Stimulated activated CD8-positive, alpha-beta memory T cell treated with anti-CD3 and anti-CD28 coated beads, Interleukin-15, amount 100 ng/mL, for 4 hours (primary cell): ENCODE data around the gene EBP.
"Not testable (repeated sequence)": the region's sequence is repeated elsewhere in the genome, so short reads cannot be mapped to it uniquely, and the experiment has no call there.

Experiments used
- DNase-seq, 2 donors: peaks; one replicate each; pipeline ENCODE4 v3.0.0-alpha.2; 2020; ENCODE audit warnings: low read depth in 2 of 2

The EBP gene

GRCh38 chrX:48523682-48524081 is 2.1 kb downstream of the EBP start:
- no peak for DNase-seq

- DNase-seq: not testable (repeated sequence)
Measured at GRCh38 chrX:48525853-48526252, 4.2 kb downstream of the EBP start.

DNA sequence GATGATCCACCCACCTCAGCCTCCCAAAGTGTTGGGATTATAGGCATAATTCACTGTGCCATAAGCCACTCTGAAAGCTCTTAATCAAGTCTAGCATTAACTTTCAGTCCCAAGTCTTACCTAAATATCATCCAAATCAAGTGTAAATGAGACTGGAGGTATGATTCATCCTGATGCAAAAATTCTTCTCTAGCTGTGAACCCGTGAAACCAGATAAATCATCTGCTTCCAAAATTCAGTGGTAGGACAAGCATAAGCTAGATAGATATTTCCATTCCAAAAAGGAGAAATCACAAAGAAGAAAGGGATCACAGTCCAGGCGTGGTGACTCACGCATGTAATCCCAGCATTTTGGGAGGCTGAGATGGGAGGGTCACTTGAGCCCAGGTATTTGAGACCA is 9.1 kb downstream of the EBP start:
- no peak for DNase-seq

GRCh38 chrX:48531358-48531959 is 9.9 kb downstream of the EBP start:
- DNase-seq: no peak

DNA sequence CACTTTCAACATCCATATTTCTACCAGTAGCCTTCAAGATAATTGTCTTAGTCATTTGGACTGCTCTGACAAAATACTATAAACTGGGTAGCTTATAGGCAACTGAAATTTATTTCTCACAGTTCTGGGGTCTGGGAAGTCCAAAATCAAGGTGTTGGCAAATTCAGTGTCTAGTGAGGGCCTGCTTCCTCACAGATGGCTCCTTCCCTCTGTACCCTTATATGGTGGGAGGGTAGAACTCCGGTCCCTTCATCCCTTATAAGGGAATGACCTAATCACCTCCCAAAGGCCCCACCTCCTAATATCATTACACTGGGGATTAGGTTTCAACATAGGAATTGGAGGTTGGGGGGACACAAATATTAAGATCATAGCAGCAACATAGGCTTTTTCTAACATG is 10.6 kb downstream of the EBP start:
- DNase-seq: no peak

DNA sequence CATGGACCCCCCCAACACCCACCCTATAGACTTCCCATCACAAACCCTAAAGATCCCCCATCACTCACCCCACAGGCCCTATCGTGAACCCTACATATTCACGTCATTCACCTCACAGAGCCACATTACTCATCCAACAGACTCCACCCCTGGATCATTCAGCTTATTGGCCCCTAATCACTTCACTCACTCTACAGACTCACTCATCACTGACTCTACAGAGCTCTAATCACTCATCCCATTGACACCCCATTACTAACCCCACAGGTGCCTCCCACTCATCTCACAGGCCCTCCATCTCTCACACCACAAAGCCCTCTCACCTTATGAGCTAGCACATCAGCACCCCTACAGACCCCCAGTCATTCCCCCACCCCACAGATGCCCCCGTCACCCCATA is 11.6 kb downstream of the EBP start:
- DNase-seq: no peak

DNA sequence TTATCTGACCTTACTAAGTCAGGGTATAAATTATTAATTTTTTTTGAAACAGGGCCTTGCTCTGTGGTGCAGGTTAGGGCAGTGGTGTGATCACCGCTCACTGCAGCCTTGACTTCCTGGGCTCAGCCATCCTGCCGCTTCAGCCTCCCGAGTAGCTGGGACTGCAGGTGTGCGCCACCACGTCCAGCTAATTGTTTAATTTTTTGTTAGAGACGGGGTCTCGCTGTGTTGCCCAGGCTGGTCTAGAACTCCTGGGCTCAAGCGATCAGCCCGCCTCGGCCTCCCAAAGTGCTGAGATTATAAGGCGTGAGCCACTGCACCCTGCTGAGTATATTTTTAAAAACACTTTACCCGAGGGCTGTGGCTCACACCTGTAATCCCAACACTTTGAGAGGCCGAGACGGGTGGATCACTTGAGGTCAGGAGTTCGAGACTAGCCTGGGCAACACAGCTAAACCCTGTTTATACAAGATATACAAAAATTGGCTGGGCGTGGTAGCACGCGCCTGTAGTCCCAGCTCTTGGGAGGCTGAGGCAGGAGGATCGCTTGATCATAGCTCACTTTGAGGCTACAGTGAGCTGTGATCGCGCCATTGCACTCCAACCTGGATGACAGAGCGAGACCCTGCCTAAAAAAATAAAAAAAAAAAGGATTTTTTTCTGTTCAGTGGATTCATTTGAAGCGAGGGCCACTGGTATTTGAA is 17.2 kb downstream of the EBP start:
- no peak for DNase-seq

DNA sequence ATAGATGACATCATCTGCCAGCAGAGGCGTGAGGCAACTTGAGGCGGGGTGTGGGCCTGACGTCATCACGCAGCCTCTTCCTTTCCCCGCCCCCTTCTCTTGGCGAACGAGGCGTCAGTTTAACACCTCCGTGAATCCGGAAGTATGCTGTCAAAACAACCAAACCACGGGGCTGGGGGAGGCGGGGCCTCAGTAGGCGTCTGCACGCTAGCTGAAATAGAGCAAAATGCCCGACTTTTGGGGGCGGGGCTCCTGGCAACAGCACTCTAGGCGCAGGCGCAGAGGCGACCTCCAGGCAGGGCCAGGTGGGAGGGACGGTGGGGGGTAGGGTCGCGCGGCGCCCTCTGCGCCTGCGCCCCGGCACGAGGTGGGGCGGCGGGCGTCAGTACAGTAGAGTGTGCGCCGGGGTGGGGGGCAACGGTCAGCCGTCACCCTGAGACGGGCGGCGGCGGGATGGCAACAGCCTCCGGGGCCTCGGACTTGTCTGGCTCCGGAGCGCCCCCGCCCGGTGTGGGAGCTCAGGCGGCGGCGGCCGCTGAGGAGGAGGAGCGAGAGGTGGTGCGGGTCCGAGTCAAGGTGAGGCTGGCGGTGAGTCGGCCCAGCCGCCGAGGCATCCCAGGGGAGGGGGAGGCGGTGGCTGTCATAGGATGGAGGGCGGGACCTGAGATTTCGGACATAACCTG is 17.9 kb downstream of the EBP start, which contains the start of gene TBC1D25:
Gene TBC1D25, plus strand, starts transcription at position 370 of the 683 bp plus-strand sequence. Its CDS starts 84 bp downstream, at position 454.
- DNase-seq: peak; percentile 94 to 96

DNA sequence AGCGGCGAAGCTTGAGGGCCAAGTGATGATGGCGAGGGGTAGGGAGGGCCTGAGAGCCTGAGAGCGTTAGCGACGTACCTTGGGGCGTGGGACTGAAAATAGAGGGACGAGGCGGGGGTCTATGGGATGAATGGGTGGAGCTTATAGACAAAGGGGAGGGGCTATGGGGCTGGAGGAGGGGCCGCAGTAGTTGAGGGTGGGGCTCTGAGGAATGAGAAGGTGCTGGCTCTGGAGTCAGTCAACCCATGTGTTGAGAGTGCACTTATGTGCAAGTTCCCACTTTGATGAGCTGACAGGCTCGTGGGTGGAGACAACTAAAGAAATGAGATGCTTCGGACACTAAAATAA is 18.4 kb downstream of the EBP start:
- peak; percentile 15 to 30 for DNase-seq

DNA sequence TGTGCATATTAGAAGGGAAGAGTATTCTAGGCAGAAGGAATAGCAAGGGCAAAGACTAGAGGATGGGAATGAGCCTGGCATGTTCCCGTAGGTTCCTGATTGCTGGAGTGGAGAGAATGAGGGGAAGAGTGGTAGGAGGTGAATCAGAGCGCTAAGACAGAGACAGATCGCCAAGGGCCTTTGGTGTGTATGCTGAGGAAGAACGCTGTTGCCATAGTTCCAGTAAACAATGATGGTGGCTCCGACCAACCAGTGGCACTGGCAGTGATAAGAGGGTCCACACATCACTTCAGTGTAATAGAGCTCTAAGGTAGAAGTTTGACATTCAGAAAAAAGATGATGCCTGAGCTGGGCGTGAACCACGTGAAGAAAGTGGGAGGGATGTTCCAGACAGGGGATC is 18.9 kb downstream of the EBP start:
- no peak for DNase-seq

GRCh38 chrX:48541140-48541814 is 19.7 kb downstream of the EBP start:
- DNase-seq: no peak

GRCh38 chrX:48548871-48549270 is 27.3 kb downstream of the EBP start:
- DNase-seq: no peak

DNA sequence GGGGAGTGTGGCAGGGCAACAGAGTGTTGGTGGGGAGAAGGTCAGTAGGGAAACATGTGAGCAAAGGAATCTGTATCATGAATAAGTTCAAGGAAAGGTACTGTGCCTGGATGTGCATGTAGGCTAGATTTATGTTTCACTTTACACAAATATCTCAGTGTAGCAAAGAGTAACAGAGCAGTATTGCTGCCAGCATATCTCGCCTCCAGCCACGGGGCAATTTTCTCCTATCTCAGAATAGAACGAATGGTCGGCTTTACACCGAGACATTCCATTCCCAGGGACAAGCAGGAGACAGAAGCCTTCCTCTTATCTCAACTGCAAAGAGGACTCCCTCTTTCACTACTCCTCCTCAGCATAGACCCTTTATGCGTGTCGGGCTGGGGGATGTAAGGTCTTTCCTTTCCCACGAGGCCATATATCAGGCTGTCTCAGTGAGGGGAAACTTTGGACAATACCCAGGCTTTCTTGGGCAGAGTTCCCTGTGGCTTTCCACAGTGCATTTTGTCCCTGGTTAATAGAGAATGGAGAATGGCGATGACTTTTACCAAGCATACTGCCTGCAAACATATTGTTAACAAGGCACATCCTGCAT is 34.2 kb downstream of the EBP start:
- not testable (repeated sequence) for DNase-seq

- DNase-seq: no peak
Measured at GRCh38 chrX:48558271-48558670, 36.7 kb downstream of the EBP start.

GRCh38 chrX:48559636-48560035 is 38.0 kb downstream of the EBP start:
- DNase-seq: no peak

DNA sequence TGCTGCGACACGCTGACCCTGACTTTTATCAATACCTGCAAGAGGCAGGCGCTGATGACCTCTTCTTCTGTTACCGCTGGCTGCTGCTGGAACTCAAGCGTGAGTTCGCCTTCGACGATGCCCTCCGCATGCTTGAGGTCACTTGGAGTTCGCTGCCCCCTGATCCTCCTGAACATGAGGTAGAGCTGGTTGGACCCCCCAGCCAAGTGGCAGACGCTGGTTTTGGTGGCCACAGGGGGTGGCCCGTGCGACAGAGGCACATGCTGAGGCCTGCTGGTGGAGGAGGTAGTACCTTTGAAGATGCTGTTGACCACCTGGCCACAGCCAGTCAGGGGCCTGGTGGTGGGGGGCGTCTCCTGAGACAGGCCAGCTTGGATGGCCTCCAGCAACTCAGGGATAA is 38.4 kb downstream of the EBP start:
- DNase-seq: no peak

DNA sequence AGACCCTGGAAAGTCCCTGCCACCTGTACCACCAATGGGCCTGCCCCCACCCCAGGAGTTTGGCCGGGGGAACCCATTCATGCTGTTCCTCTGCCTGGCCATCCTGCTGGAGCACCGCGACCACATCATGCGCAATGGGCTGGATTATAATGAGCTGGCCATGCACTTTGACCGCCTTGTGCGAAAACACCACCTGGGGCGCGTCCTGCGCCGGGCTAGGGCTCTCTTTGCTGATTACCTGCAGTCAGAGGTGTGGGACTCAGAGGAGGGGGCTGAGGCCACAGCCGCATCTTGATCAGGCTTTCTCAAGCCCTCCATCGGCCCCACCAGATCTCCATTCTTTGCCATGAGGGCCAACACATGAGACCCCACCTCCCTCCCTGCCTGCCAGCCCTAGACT is 39.1 kb downstream of the EBP start:
- DNase-seq: no peak

GRCh38 chrX:48569958-48570357 is 48.4 kb downstream of the EBP start:
- DNase-seq: no peak

DNA sequence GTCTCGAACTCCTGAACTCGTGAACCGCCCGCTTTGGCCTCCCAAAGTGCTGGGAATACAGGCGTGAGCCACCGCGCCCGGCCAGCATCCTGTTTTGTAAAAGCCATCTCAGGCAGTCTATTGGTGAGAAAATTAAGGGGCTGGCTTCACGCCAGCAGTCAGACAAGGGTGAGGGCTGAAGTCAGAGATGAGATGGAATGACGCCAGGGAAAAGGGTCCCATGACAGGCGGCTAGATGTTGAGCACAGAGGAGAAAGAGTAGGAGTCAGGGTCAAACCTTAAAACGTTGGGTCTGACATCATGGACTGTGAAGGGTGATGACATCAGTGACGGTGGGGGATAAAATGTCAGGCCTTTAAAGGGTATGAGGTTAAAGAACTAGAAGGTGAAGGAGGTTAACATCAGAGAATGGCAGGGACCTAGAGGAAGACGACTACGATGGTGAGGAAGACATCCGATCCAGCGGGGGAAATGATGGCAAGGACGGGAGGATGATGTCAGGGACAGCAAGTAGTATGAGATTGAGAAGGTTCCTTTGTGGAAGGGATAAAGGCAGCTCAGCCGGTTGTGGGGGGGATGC is 52.2 kb downstream of the EBP start:
- no peak for DNase-seq

DNA sequence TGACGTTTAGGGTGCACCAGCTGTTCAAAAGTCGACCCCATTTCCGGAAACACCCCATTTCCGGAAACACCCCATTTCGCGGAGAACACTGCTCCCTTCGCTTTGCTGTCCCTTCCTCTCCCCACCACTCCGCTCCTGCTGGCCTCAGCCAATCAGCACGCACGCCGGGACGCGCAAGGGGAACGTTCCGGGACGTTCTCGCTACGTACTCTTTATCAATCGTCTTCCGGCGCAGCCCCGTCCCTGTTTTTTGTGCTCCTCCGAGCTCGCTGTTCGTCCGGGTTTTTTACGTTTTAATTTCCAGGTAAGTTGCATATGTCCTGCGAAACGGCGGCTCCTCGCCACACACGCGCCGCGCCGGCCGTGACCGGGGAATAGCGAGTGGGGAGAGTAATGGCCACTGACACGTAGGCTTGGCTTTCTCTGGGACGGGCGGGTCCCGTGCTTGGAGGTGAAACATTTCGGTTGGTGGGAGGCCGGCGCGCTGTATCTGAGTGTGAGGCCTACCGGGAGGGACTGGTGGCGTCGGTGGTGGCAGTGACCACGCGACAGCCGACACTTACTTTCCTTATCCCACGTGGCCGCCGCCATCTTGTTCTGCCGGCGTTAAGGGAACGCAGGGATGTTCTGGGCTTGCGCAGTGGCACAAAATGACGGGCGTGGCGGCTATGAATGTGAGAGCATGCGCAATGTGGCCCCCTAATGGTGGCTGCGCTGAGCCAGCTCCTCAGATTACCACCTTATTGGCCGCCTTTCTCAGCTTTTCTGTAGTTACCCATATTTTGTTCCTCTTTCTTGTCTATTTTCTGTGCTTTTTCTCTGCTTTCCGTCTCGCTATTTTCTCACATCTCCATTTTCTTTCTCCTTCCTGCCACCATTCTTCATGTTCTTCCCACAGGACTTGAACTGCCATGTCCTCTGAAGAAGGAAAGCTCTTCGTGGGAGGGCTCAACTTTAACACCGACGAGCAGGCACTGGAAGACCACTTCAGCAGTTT is 53.0 kb downstream of the EBP start, which contains the start of gene RBM3:
Gene RBM3, plus strand, starts transcription at position 215 of the 997 bp plus-strand sequence. Its CDS starts 697 bp downstream, at position 912.
- peak; percentile 83 to 90 for DNase-seq
